Heart left ventricle (tissue), 16 donors: ENCODE data around the gene ANKRD45. TPM values are rescaled to one million over a fixed set of nuclear protein-coding genes. Genes with fewer than 3 reads are reported as not detected.
"Not testable (repeated sequence)": the region's sequence is repeated elsewhere in the genome, so short reads cannot be mapped to it uniquely, and the experiment has no call there.

Source experiments
- ATAC-seq, 4 donors: fragments of 200-7000 bp; cut with Tn5 transposase; one replicate each; pipeline ENCODE4 v1.9.1; 2020 to 2022; ENCODE audit warnings: moderate library complexity in 4 of 4, mild to moderate bottlenecking in 3 of 4, moderate number of reproducible peaks in 1 of 4
- DNase-seq, 5 donors: peaks; one replicate each; pipeline ENCODE4 v3.0.0-alpha.2; 2020
- H3K27ac ChIP-seq, 12 donors: fragments of 200-600 bp; sonication (generic) in 4 of 12; one replicate each; pipeline versions ENCODE4 v1.5.0 to v1.8.0; 2016 to 2022; ENCODE audit warnings: mild to moderate bottlenecking in 2 of 12
- H3K27me3 ChIP-seq, 9 donors: fragments of 200-600 bp; sonication (generic) in 2 of 9; one replicate each; pipeline versions ENCODE4 v1.5.1 to v1.8.0; 2016 to 2022; ENCODE audit warnings: mild to moderate bottlenecking in 3 of 9
- H3K36me3 ChIP-seq, 9 donors: fragments of 200-600 bp; sonication (generic) in 2 of 9; one replicate each; pipeline versions ENCODE4 v1.5.0 to v1.8.0; 2018 to 2022; ENCODE audit warnings: mild to moderate bottlenecking in 2 of 9
- H3K4me1 ChIP-seq, 12 donors: fragments of 200-600 bp; sonication (generic) in 4 of 12; one replicate each; pipeline versions ENCODE4 v1.5.0 to v1.8.0; 2016 to 2022; ENCODE audit warnings: mild to moderate bottlenecking in 3 of 12
- H3K4me3 ChIP-seq, 12 donors: fragments of 200-600 bp; sonication (generic) in 4 of 12; one replicate each; pipeline versions ENCODE4 v1.5.0 to v1.8.0; 2017 to 2022; ENCODE audit warnings: mild to moderate bottlenecking in 9 of 12, moderate library complexity in 4 of 12
- H3K9me3 ChIP-seq, 12 donors: fragments of 200-600 bp; sonication (generic) in 4 of 12; one replicate each; pipeline versions ENCODE4 v1.5.0 to v1.8.0; 2016 to 2022; ENCODE audit warnings: mild to moderate bottlenecking in 1 of 12
- POLR2A ChIP-seq, 2 donors: fragments of 450-650 bp; IDR thresholded peaks; one replicate each; pipeline ENCODE4 v1.6.1; 2017; ENCODE audit warnings: antibody characterized with exemption in 2 of 2, mild to moderate bottlenecking in 2 of 2, moderate library complexity in 2 of 2
- WGBS, 4 donors: extraction: QIAGEN DNeasy Blood & Tissue Kit in 2 of 4; methylation state at CpG; one replicate each; pipeline versions ENCODE4 v1.1.5 to v1.1.7; 2013 to 2018; 5-methylcytosine and 5-hydroxymethylcytosine counted together
- intact Hi-C, 10 donors: fragments of 100-400 bp; cut with DNase I; formaldehyde crosslinking; loops; one replicate each; pipeline versions ENCODE4 v1.11.1 to v1.14.2; 2022
- polyA plus RNA-seq, 2 donors: library from polyadenylated mRNA; stranded (reverse); fragments of 200-250 nt; gene quantifications; one replicate each; pipeline ENCODE4 v1.2.3, GENCODE V29; 2013
- total RNA-seq, 9 donors: library from RNA; depleted of rRNA in 2 of 9; stranded (reverse); fragments of >200 nt in 2 of 9; fragmentation: NEBNext Ultra II Directional in 3 of 9; extraction: Animal tissue kit (Norgen Biotek cat#: 25700) in 3 of 9; gene quantifications; one replicate each; pipeline versions ENCODE4 v1.1.0 to v1.2.4, GENCODE V29; 2016 to 2023
- TF ChIP-seq, protein P1 (sequence below), 12 donors: fragments of 200-600 bp; sonication (generic) in 4 of 12; IDR thresholded peaks; one replicate each; pipeline versions ENCODE4 v1.5.0 to v1.8.0; 2018 to 2022; ENCODE audit warnings: antibody characterized with exemption in 12 of 12, mild to moderate bottlenecking in 5 of 12
- donor health status: ischemic (EF 13 %, LVEDD 7.1; RV severe dilation, severe dysfunction).
- donor health status: healthy with polysubstance abuse.
- donor health status: DM: no; HTN: yes; CAD: no.
- donor health status: DM: no; HTN: no; CAD: no.
- donor health status: ischemic (EF 25% LVEDD 6.9; RV normal size, moderate dysfunction).
- donor health status: ischemic (EF 25% LVEDD 5.7; RV mildly dilated, moderate dysfunction).
- donor health status: healthy.
- donor health status: DM: yes; HTN: yes; CAD: no.
- donor health status: ischemic (EF 35%, LVEDD 5.7; RV mildly dilated, moderate dysfunction).
- donor health status: nonischemic (EF 11% LVEDD 7.7; RV severe dilation, severe dysfunction).
- donor health status: DM: yes; HTN: yes; CAD: no.
- donor health status: PGD.
- donor health status: ischemic (EF 29% LVEDD 5.4; RV normal size, mild dysfunction).
- donor health status: nonischemic (EF 23%, LVEDD 6.1; RV moderate dilation, normal function).

The ANKRD45 gene
- total and polyA plus RNA-seq, 11 donors = 0.18 to 0.27 (median 0.25) TPM; not detected in 6

DNA sequence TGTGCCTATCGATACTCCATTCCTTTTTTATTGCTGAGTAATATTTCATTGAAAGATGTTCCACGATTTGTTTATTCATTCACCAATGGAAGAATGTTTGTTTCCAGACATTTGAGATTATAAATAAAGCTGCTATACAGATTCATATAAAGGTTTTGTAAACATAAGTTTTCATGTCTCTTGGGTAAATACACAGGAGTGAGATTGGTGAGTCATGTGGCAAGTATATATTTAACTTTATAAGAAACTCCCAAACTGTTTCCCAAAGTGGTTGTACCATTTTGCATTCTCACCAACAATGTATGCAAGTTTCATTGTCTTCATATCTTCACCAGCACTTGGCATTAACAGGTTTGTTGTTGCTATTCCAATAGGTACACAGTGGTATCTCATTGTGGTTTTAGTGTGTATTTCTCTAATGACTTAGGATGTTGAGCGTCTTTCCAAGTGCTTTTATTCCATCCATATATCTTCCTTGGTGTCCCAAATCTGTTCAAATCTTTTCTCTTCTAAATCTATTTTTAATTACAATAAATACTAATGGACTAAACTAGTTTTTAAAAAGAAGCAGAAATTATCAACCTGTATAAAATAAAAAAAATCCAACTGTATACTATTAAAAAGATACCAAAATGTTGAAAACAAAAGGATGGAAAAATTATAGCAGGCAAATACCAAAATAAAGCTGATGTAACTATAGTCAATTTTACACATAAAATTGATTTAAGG is 73.4 kb downstream of the ANKRD45 start:
- Histone ChIP-seq H3K27ac (no peak overlapping the region), H3K4me1 (no peaks in the 10 kb centered on the region), H3K4me3 (no peak overlapping the region), H3K9me3 (peaks cover 0 to 12% (median 5%) of the 10 kb centered on the region in 12 donors), H3K36me3 (no peaks in the 10 kb centered on the region), H3K27me3 (no peaks in the 10 kb centered on the region)
- DNase-seq = no peak
- TF ChIP-seq, protein P1, sequence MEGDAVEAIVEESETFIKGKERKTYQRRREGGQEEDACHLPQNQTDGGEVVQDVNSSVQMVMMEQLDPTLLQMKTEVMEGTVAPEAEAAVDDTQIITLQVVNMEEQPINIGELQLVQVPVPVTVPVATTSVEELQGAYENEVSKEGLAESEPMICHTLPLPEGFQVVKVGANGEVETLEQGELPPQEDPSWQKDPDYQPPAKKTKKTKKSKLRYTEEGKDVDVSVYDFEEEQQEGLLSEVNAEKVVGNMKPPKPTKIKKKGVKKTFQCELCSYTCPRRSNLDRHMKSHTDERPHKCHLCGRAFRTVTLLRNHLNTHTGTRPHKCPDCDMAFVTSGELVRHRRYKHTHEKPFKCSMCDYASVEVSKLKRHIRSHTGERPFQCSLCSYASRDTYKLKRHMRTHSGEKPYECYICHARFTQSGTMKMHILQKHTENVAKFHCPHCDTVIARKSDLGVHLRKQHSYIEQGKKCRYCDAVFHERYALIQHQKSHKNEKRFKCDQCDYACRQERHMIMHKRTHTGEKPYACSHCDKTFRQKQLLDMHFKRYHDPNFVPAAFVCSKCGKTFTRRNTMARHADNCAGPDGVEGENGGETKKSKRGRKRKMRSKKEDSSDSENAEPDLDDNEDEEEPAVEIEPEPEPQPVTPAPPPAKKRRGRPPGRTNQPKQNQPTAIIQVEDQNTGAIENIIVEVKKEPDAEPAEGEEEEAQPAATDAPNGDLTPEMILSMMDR (IDR thresholded peaks at IDR 0.05) = no peak
- TF ChIP-seq POLR2A (IDR thresholded peaks at IDR 0.05) = no peak
- intact Hi-C loops = no loop called here
- WGBS, 4 donors = 93 to 96% (median 95%) methylated on average over 3 of the region's 3 CpGs
- no peak for ATAC-seq

DNA sequence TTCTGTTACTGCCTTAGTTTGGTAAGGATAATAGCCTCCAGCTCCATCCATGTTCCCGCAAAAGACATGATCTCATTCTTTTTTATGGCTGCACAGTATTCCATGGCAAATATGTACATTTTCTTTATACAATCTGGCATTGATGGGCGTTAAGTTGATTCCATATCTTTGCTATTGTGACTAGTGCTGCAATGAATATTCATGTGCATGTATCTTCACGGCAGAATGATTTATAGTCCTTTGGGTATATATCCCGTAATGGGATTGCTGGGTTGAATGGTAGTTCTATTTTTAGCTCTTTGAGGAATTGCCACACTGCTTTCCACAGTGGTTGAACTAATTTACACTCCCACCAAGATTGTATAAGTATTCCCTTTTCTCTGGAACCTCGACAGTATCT is 78.5 kb downstream of the ANKRD45 start:
- H3K9me3 ChIP-seq, H3K27ac ChIP-seq, ATAC-seq, H3K4me1 ChIP-seq, intact Hi-C loops, H3K27me3 ChIP-seq, H3K4me3 ChIP-seq, H3K36me3 ChIP-seq, DNase-seq: not testable (repeated sequence)
- WGBS, 4 donors = 81 to 84% (median 83%) methylated on average over 5 of the region's 5 CpGs

DNA sequence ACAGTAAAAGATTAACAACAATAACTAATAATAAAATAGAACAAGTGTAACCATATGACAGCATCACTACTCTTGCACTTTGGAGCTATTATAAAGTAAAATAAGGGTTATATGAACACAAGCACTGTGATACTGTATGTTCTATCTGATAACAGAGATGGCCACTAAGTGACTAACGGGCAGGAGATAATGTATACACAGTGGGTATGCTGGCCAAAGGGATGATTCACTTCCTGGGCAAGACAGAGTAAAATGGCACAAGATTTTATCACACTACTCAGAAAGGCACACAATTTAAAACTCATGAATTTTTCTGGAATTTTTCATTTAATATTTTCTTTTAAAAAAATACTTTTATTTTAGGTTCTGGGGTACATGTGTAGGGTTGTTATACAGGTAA is 79.1 kb downstream of the ANKRD45 start:
- ATAC-seq (no peak), DNase-seq (no peak)
- Histone ChIP-seq H3K4me3 (no peak overlapping the region), H3K4me1 (no peaks in the 10 kb centered on the region), H3K27ac (no peak overlapping the region), H3K9me3 (no peaks in the 10 kb centered on the region), H3K36me3 (no peaks in the 10 kb centered on the region), H3K27me3 (no peaks in the 10 kb centered on the region)
- WGBS, 4 donors = 33 to 62% (median 52%) methylated on average over 1 of the region's 1 CpG
- intact Hi-C loops = no loop called here
- no peak for TF ChIP-seq POLR2A (IDR thresholded peaks at IDR 0.05)
- TF ChIP-seq, protein P1 (IDR thresholded peaks at IDR 0.05) = no peak

DNA sequence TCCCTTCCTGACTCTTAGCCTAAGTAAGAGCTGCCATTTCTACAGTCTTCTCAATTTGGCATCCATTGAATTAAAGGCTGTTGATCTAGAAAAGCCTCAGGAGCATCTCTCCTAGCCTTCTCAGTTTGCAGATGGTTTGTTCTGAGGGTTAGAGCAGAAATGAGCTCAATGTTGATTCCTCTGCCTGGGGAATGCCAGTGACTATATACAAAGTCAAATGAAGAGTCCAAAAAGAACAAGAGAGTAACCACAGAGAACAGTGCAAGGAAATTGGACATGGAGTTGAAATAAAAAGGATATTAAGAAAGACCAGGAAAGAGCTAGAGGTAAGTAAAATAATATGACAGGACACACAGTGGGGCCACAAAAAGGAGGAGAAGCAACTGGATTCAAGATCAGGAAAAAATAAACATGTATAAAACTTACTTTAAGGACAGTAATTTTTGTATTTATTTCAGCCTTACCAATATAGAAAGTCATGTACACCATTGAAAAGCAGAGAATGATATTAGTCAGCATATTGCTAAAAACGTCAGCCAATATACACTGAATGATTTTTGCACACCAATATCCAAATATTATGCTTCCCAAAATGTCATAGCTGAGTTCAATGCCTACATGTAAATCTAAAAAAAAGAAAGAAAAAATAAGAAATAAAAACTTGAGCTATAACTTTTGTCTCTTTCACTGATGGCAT is 88.1 kb downstream of the ANKRD45 start:
- H3K27ac ChIP-seq = no peak overlapping the region

More for the DNA sequence above, 88.1 kb downstream of the ANKRD45 start:
- H3K4me1 ChIP-seq = no peaks in the 10 kb centered on the region
- DNase-seq (no peak), ATAC-seq (no peak)
- no peak overlapping the region for H3K4me3 ChIP-seq
- 63 to 79% (median 74%) methylated on average over 1 of the region's 1 CpG for WGBS, 4 donors
- intact Hi-C loops = no loop called here
- TF ChIP-seq, protein P1 (IDR thresholded peaks at IDR 0.05) = no peak
- TF ChIP-seq POLR2A (IDR thresholded peaks at IDR 0.05) = no peak
- H3K9me3 ChIP-seq = no peaks in the 10 kb centered on the region
- H3K36me3 ChIP-seq = no peaks in the 10 kb centered on the region
- no peaks in the 10 kb centered on the region for H3K27me3 ChIP-seq
